Iris pigment epithelial cell (primary cell): ENCODE results near the gene IPP.
A peak's percentile ranks its signal among the peaks of the same experiment; 100 is the strongest.
"Not testable (repeated sequence)": the region's sequence is repeated elsewhere in the genome, so short reads cannot be mapped to it uniquely, and the experiment has no call there.

Source experiments
- DNase-seq: peaks from one replicate; pipeline ENCODE4 v3.0.0-alpha.2; 2011; ENCODE audit warnings: low read depth

The IPP gene

DNA sequence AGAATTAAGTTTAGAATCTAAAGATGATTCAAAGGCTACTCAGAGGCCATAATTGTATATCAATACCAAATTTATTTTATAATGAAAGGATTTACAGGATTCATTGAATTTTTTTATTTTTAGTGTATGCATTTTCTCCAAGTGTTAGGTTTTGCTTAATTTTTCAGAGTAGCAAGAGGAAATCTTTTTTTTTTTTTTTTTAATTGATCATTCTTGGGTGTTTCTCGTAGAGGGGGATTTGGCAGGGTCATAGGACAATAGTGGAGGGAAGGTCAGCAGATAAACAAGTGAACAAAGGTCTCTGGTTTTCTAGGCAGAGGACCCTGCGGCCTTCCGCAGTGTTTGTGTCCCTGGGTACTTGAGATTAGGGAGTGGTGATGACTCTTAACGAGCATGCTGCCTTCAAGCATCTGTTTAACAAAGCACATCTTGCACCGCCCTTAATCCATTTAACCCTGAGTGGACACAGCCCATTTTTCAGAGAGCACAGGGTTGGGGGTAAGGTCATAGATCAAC, 10.8 kb downstream of the IPP start:
- DNase-seq: not testable (repeated sequence)

DNA sequence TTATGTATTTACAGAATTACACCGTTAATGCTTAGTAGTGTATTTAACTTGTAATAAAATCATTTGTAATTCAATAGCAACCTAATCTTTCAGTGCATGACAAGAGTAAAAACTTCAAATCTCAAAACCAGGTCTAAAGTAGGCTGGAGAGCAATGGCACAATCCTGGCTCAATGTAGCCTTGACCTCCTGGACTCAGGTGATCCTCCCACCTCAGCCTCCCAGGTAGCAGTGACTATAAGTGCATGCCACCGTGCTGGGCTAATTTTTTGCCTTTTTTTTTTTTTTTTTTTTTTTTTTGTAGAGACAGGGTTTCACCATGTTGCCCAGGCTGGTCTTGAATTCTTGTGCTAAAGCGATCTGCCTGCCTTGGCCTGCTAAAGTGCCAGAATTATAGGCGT, 11.3 kb downstream of the IPP start:
- no peak for DNase-seq

DNA sequence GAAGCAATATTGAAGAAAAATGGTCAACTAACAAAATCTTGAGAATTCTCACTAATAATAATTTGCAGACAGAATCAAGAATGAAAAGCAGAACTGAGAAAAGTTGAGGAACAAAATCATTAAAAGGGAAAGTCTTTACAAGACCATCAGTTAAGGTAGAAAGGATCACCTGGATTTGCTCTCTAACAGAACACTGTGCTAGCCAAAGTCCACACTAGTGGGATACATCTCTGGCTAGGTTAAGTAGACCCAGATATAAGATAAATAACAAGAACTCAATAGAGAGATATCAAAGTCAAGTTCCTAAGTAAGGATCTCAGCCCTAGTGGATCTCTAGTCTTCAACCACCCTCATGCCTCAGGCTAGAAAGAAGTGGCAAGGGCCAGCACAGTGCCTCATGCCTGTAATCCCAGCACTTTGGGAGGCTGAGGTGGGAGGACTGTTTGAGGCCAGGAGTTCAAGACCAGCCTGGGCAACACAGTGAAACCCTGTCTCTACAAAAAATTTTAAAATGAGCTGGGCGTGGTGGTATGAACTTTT, 19.6 kb downstream of the IPP start:
- no peak for DNase-seq

DNA sequence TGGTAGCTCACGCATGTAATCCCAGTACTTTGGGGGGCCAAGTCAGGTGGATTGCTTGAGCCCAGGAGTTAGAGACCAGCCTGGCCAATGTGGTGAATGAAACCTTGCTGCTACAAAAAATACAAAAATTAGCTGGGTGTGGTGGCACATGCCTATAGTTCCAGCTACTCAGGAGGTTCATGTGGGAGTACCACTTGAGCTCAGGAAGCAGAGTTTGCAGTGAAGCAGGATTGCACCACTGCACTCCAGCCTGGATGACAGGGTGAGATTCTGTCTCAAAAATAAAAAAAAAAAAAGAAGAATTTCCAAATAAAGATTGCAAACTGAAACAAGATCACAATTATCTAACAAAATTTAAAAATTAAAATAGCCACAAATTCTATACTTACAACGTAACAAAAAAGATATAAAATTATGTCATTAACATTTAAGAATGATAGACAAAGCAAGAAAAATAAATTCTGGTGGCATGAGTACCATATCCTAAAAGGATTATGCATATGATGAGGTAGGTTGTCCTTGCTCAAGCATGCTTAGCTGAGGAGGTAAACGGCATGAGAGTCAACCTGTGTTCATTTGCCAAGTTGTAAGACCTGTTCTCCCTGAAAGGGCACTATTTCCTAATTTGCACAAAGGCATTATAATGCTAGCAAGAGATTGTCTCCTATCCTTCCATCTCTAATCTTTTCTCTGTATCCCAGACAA, 20.2 kb downstream of the IPP start:
- no peak for DNase-seq

DNA sequence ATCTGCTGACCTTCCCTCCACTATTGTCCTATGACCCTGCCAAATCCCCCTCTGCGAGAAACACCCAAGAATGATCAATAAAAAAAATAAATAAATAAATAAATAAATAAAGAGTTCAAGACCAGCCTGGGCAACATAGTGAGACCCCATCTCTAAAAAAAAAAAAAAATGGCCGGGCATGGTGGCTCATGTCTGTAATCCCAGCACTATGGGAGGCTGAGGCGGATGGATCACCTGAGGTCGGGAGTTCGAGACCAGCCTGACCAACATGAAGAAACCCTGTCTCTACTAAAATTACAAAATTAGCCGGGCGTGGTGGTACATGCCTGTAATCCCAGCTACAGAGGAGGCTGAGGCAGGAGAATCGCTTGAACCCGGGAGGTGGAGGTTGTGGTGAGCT, 24.4 kb downstream of the IPP start:
- not testable (repeated sequence) for DNase-seq

DNA sequence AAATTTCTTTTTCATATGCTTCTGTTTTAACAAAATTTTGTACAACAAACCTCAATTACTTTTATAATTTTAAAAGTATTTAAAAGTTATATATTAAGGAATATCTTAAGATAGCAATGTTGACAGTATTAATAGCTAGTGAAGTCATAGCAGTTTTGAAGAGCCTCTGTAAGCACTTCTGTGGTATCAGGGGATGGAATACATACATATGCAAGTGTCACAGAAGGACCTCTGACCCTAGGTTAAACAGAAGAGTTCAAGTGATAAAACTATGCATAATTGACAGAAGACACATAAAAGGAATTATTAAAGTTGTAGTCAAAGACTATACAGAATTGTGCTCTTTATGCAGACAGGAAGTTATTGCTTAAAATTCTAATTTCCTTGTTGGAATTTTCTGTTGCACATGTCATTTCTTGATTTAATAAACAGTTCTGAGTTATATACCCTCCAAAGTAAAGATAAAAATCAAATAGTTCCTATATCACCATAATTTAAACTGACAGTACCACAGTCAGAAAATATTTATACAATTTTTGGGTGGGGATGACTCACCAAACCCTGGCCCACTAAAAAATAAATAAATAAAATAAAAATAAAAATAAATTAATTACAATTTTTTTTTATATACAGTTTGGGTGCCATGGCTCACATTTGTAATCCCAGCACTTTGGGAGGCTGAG, 27.1 kb downstream of the IPP start:
- DNase-seq: no peak

DNA sequence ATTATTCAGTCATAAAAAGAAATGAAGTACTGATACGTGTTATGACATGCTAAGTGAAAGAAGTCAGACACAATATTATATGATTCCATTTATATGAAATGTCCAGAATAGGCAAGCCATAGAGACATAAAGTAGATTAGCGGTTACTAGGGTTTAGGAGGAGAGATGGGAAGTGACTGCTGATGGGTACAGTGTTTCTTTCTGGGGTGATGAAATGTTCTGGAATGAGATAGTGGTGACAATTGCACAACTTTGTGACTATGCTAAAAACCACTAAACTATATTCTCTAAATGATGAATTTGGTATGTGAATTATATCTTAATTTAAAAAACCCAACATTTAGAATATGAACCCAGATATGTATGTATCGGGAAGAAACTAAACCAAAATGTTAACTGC, 27.6 kb downstream of the IPP start:
- DNase-seq: peak; percentile 40

DNA sequence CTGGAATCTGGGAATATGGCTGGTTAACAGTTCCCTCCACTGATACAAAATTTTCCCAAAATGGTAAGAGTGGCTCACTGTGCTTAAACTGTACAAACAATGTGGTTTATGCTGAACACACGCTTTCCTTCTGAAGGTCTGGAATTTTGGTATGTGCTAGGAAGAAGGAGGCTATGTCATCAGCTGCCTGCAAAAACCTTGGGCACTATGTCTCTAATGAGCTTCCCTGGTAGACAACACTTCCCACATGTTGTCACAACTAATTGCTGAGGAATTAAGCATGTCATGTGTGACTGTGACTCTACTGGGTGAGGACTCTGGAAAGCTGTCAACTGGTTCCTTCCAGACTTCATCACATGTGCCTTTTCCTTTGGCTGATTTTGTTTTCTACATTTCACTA, 29.2 kb downstream of the IPP start:
- DNase-seq: peak; percentile 51

DNA sequence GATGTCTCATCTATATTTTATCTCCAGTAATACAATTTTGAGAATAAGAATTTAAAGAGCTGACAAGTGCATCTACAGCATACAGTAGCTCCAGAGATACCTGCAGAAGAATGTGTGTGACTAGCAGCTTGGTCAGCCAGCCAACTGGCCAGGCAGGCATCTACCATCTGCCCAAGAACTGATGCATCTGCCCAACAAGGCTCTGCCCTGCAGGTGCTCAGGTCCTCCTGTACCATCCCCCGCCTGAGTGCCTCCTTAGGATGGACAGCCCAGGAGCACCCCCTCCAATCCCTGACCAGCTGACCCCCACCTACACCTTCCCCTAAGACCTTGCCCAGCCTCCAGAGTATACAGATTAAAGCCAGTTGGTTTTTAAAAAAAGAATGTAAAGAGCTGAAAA, 32.2 kb downstream of the IPP start:
- DNase-seq: no peak

DNA sequence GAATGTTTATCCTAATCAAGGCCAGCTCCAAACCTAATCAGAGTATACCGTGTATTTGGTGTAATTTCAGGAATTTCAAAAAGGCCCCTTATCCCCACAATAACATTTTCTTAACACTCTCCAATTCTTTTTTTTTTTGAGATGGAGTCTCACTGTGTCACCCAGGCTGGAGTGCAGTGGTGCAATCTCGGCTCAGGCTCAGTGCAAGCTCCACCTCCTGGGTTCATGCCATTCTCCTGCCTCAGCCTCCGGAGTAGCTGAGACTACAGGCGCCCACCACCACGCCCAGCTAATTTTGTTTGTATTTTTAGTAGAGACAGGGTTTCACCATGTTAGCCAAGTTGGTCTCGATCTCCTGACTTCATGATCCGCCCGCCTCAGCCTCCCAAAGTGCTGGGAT, 33.1 kb downstream of the IPP start:
- DNase-seq: peak; percentile 50

DNA sequence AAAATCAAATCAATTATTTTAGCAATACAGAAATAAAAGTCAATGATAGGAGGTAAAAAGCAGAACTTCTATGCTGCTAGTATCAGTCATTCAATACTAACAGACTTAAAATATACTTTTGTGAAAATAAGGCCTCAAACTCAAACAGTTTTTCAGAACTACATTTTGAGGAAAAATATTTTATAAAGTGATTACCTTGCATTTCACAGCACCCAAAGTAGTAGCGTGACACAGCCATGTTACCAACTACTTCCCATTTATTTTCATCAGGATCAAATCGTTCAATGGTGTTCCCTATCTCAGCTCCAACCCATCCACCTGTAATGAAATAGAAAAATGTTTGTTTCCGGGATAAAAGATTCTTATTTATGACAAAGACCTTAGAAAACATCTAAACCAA, 33.8 kb downstream of the IPP start:
- no peak for DNase-seq

DNA sequence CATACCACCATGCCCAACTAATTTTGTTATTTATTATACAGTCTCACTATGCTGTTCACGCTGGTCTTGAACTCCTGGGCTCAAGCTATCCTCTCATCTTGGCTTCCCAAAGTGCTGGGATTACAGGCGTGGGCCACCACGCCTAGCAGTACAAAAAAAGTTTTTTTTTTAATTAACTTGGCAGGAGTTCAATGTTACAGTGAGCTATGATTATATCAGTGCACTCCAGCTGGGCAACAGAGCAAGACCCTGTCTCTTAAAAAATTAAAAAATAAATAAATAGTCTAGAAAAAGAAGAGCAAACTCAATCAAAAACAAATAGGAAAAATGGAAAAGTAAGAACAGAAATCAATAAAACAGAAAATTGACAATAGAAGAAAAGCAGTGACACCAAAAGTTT, 36.7 kb downstream of the IPP start:
- DNase-seq: no peak

DNA sequence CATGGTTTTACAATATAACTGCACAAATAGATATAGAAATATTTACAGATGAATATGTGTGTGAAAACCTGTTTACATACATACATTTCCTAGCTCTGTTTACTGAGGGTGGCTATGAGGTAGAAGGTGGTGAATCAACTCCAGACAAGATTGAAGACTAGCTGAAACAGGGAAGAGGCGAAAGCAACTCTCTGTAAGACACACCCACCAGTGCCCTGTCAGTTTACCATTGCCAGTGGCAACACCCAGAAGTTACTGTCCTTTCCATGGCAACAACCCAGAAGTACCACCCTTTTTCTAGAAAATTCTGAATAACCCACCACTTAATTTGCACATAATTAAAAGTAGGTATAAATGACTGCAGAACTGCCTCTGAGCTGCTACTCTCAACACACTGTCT, 45.8 kb downstream of the IPP start:
- DNase-seq: no peak

DNA sequence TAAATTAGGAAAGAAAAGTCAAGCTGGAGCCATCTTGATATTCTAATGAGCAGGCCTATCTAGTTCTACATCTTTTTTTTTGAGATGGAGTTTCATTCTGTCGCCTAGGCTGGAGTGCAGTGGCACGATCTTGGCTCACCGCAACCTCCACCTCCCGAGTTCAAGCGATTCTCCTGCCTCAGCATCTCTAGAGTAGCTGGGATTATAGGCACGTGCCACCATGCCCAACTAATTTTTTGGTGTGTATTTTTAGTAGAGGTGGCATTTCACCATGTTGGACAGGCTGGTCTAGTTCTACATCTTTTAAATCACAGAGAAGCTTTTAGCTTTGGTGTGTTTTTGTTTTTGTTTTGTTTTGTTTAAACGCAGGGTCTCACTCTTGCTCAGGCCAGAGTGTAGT, 55.6 kb downstream of the IPP start:
- DNase-seq: no peak

DNA sequence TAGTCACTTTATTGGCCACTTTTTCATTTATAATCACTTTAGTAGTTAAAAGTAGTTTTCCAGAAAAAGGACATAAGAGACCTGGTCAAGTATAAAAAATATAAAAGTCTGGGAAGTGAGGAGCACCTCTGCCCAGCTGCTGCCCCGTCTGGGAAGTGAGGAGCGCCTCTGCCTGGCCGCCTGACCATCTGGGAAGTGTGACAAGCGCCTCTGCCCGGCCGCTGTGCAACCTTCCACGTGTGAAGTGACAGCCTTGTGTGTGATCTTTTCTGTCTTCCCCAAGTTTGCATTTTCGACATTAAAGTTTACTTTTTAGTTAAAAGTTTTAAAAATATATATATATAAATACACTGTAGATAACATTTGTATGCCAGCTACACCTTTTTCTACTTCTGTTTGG, 56.6 kb downstream of the IPP start:
- not testable (repeated sequence) for DNase-seq

DNA sequence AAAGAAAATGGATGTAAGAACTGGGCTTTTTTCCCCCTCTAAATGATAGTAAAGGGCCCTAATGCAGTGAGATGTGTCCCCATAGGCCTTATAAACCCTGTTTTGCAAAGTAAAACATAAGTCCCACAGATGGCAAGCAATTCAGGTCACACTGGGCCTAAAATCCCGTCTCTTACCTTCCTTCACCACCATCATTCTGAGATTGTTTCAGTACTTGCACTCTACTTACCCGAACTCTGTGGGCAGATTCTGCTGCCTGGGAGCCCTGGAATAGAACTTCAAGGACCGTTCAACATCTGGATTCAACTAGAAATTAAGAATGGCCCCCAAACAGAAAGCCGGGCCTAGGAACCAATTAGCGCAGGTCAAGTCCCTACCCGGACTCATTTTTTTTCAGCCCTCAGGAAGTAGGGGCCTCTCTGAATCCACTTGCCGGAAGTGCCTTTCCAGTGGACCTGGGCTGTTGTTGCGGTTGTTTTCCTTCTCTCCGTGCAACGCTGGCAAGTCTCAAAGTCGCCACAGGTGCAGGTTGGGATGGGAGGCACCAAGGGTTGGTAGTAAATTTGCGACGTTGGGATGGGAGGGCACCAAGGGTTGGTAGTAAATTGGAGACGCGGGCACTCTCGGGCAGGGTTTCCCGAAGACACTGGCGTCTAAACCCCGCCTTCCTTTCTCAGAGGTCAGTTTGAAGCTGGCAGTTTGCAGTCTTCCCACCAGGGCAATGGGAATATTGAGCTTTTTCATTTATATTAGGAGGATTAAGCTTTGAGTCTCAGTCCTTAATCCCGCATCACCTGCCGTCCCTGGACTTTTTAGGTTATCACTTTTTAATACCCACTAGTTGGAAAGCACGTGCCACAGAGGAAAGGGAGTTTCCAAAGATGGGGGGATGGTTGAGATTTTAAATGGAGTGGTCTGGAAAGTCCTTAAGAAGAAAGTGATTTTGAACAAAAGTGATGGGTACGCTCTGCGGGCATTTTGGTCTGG, 62.4 kb downstream of the IPP start, which contains the start of gene TMEM69:
Gene TMEM69 (plus strand): TSS at position 428 of the 987 bp plus-strand sequence. CDS start 2,888 bp downstream, outside the sequence.
- peak; percentile 92 for DNase-seq

DNA sequence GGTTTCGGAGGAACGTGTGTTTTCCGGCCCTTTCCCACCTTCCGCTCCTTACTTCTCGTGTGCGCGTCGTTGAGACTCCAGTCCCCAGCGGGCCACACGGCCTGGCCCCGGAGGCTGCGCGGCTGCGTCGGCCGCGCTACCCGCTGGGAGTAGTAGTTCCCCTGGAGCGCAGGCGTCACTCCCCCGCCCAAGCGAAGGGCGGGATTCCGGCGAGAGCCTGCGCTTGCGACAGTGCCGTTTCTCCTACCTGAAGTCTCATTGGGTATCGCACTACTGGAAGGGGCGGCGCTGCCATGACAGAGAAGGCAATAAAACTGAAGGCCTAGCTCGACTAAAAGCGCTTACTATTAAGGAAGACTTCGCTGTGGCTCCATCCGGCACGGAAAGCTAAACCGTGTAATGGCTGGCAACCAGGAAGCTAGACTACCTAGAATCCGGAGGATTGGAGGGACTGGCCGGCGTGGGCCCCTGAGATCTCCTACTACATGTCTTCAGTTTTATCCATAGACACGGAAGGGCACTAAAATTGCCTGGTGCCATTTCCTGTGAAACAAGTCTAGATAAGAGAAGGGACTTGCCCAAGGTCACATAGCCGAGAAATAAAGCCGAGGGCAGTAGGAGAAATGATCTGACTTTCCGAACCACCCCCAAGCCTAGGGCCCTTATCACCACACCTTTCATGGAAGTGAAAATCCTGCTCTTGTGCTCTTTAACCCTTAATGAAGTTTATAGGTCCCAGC, 63.3 kb downstream of the IPP start:
- peak; percentile 99 for DNase-seq

DNA sequence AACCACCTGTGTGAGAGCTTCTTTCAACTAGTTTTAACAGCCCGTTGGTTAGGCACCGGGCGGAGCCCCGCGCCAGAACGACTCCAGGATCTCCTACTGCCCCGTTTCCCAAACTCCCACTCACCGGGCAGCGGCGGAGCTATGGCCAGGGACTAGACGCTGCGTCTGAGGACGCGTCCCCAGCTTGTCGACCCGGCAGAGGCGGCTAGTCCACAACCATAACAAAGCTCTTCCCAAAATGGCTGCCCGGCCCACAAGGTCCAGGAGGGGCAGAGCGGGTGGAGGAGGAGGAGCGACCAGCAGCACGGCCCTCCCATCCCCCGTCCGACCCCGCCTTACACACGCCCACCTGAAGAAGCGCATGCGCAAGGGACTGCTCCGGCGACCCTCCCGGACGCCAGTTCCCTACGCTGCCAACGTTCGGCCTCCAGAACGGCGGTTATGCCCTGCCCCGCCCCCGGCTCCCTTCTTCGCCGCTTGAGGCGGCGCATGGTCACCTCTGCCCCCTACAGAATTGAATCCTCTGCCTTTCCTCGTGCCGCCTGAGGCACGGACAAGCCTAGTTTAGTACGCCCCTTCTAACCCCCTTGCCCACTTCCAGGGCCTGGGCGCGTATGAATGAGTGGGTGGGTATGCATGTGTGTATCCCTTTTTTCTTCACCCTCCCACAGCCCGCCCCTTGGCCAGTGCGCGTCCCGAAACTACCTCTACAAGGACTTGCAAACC, 64.0 kb downstream of the IPP start, which contains the start of gene GPBP1L1:
Gene GPBP1L1 (minus strand): TSS at position 246 of the 726 bp plus-strand sequence. CDS start 27,446 bp downstream, outside the sequence.
- peak; percentile 97 for DNase-seq

DNA sequence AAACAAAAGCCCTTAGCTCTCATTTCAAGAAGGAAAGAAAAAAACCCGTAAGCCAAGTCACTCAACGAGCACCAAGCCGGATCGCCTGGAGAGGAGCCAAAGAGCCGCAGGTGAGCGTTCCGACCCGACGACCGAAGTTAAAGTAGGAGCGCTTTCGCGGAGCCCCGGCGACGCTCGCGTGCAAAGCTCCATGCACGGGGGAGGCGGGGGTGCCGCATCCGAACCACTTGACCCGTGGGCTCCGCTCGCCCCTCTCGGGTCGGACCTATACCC, 64.5 kb downstream of the IPP start:
- DNase-seq: peak; percentile 27

DNA sequence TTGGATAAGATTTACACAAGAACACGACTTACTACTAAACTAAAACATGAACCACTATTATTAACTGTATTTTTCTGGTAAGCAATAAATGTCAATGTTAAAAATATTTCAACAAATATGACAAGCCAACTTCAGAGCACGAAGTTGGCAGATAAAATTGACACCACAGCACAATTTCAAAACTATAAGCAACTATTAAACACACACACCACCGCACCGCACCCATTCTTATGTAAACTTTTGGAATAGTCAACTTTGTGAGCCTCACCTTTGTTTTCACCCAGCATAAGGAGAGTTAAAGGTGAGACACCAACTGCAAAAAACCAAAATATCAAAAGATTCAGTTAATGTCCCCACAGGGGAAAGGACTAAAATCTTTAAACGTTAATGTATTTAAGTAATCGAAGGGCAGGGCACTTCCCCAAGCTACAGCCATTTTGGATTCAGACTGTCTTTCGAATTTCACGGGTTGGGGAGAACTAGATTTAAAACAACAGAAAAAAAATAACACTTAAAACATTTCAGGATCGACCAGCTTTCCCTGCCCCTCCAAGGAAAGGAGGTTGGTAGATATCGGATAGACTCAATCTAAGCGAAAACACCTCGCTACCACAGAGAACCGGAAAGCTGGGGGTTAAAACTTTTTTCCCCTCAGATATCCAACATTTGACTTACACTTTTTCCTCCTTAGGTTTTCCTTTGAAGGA, 65.0 kb downstream of the IPP start:
- no peak for DNase-seq
